Sigmoid colon (tissue), 4 donors: ENCODE measurements around the gene SPON1.

Source experiments
- CTCF ChIP-seq, 4 experiments: fragments of 450-650 bp in 3 of 4; fragments of 200-600 bp in 1 of 4; IDR thresholded peaks; one replicate each; pipeline ENCODE4 v1.5.1; 2016 to 2019; ENCODE audit warnings: antibody characterized with exemption in 4 of 4, mild to moderate bottlenecking in 3 of 4, moderate library complexity in 2 of 4
- EP300 ChIP-seq, 4 donors: sonication (generic); formaldehyde crosslinking; IDR thresholded peaks; one replicate each; pipeline ENCODE4 v1.6.1; 2017; ENCODE audit warnings: antibody characterized with exemption in 4 of 4
- POLR2AphosphoS5 ChIP-seq, 4 donors: sonication (generic); formaldehyde crosslinking; IDR thresholded peaks; one replicate each; pipeline ENCODE4 v1.6.1; 2017; ENCODE audit warnings: antibody characterized with exemption in 4 of 4

GRCh38 chr11:14184028-14184940 is 221.8 kb downstream of the SPON1 start:
- TF ChIP-seq CTCF (IDR thresholded peaks at IDR 0.05) = no peak
- no peak for TF ChIP-seq POLR2AphosphoS5 (IDR thresholded peaks at IDR 0.05)
- TF ChIP-seq EP300 (IDR thresholded peaks at IDR 0.05) = no peak
